IMR-90 (cell line): Measurements from ENCODE around the gene MARCHF3. TPM values are rescaled to one million over a fixed set of nuclear protein-coding genes. Genes with fewer than 3 reads are reported as not detected.

Source experiments
- ATAC-seq: fragments of 200-7000 bp; cut with Tn5 transposase; 2 replicates; pipeline ENCODE4 v1.9.1; 2020; ENCODE audit warnings: low read depth, mild to moderate bottlenecking, moderate library complexity
- BruUV-seq: library from RNA; stranded (reverse); fragments of 400-500 nt; replicated peaks from 2 replicates; lab custom pipeline; 2021; lab: Mats Ljungman, UMichigan
- CTCF ChIA-PET: fragments of 300-600 bp; formaldehyde crosslinking; extraction: SDS; loops from one replicate; lab custom pipeline; 2021; ENCODE audit warnings: antibody characterized with exemption; lab: Yijun Ruan, JAX
- POLR2A ChIA-PET: fragments of 300-600 bp; sonication (Branson Sonifier 250); formaldehyde crosslinking; loops from one replicate; lab custom pipeline; 2022; ENCODE audit warnings: antibody characterized with exemption; ENCODE audit not compliant: unreplicated experiment; lab: Charles Lee
- DNase-seq: peaks from one replicate; pipeline ENCODE4 v3.0.0; 2013
- H2AFZ ChIP-seq: replicated peaks from 2 replicates; pipeline ENCODE3; 2013; ENCODE audit warnings: low read length, mild to moderate bottlenecking; ENCODE audit not compliant: poor library complexity
- H2AK5ac ChIP-seq: 2 replicates; pipeline ENCODE4 v1.6.1; 2013; ENCODE audit warnings: low read depth, low read length, inconsistent platforms
- H2AK9ac ChIP-seq: replicated peaks from 2 replicates; pipeline ENCODE3; 2013; ENCODE audit warnings: mild to moderate bottlenecking, low read depth, low read length, moderate library complexity; ENCODE audit not compliant: poor library complexity
- H2BK120ac ChIP-seq: 2 replicates; pipeline ENCODE4 v1.6.1; 2013; ENCODE audit warnings: low read depth, low read length, inconsistent platforms
- H2BK15ac ChIP-seq: 3 replicates; pipeline ENCODE4 v1.6.1; 2013; ENCODE audit warnings: low read depth, low read length, inconsistent platforms
- H2BK20ac ChIP-seq: 2 replicates; pipeline ENCODE4 v1.6.1; 2013; ENCODE audit warnings: low read depth, mild to moderate bottlenecking, inconsistent platforms, low read length, moderate library complexity
- H2BK5ac ChIP-seq: 2 replicates; pipeline ENCODE4 v1.6.1; 2013; ENCODE audit warnings: mild to moderate bottlenecking, low read depth, low read length, inconsistent platforms; ENCODE audit not compliant: poor library complexity, severe bottlenecking
- H3K14ac ChIP-seq: replicated peaks from 2 replicates; pipeline ENCODE4 v1.6.1; 2013; ENCODE audit warnings: low read depth, low read length, inconsistent platforms
- H3K18ac ChIP-seq: 2 replicates; pipeline ENCODE4 v1.6.1; 2013; ENCODE audit warnings: low read depth, low read length, control low read depth
- H3K23ac ChIP-seq: 2 replicates; pipeline ENCODE4 v1.6.1; 2013; ENCODE audit warnings: low read depth, low read length, inconsistent platforms
- H3K27ac ChIP-seq: 2 replicates; pipeline ENCODE4 v1.5.1; 2013; ENCODE audit warnings: mild to moderate bottlenecking, control low read depth, low read length; ENCODE audit not compliant: insufficient read depth
- H3K27me3 ChIP-seq: 2 replicates; pipeline ENCODE4 v1.6.1; 2013; ENCODE audit warnings: low read length; ENCODE audit not compliant: control insufficient read depth, insufficient read depth
- H3K36me3 ChIP-seq: 2 replicates; pipeline ENCODE4 v1.6.1; 2013; ENCODE audit warnings: low read length, mixed read lengths; ENCODE audit not compliant: control insufficient read depth, insufficient read depth
- H3K4ac ChIP-seq: 2 replicates; pipeline ENCODE4 v1.6.1; 2013; ENCODE audit warnings: low read depth, low read length, inconsistent platforms
- H3K4me1 ChIP-seq: 2 replicates; pipeline ENCODE4 v1.6.1; 2013; ENCODE audit warnings: low read length, mixed read lengths; ENCODE audit not compliant: control insufficient read depth, insufficient read depth
- H3K4me2 ChIP-seq: 2 replicates; pipeline ENCODE4 v1.6.1; 2013; ENCODE audit warnings: low read depth, mild to moderate bottlenecking, control low read depth, low read length, moderate library complexity
- H3K4me3 ChIP-seq: 2 replicates; pipeline ENCODE4 v1.5.1; 2013; ENCODE audit warnings: low read depth, mild to moderate bottlenecking, control low read depth, low read length, moderate library complexity; ENCODE audit not compliant: insufficient read depth
- H3K56ac ChIP-seq: 2 replicates; pipeline ENCODE4 v1.6.1; 2013; ENCODE audit warnings: low read length, inconsistent platforms; ENCODE audit not compliant: insufficient read depth; ENCODE audit errors: extremely low read depth
- H3K79me1 ChIP-seq, 2 experiments: 2 replicates each; pipeline ENCODE4 v1.6.1; 2013; ENCODE audit warnings: low read length in 2 of 2, inconsistent platforms in 1 of 2, low read depth in 1 of 2
- H3K9ac ChIP-seq: 2 replicates; pipeline ENCODE4 v1.6.1; 2013; ENCODE audit warnings: low read depth, low read length, control low read depth
- H3K9me1 ChIP-seq: 2 replicates; pipeline ENCODE4 v1.6.1; 2013; ENCODE audit warnings: low read length, inconsistent platforms; ENCODE audit not compliant: insufficient read depth
- H3K9me3 ChIP-seq: 2 replicates; pipeline ENCODE4 v1.6.1; 2013; ENCODE audit warnings: low read length; ENCODE audit not compliant: control insufficient read depth, insufficient read depth
- H4K20me1 ChIP-seq: 2 replicates; pipeline ENCODE4 v1.6.1; 2013; ENCODE audit warnings: low read length, inconsistent platforms; ENCODE audit not compliant: insufficient read depth
- H4K5ac ChIP-seq: 2 replicates; pipeline ENCODE4 v1.6.1; 2013; ENCODE audit warnings: mild to moderate bottlenecking, low read depth, low read length, control low read depth
- H4K8ac ChIP-seq, 2 experiments: 2 replicates each; pipeline ENCODE4 v1.6.1; 2013; ENCODE audit warnings: low read depth in 2 of 2, low read length in 2 of 2, control low read depth in 1 of 2, inconsistent platforms in 1 of 2
- H4K91ac ChIP-seq: 2 replicates; pipeline ENCODE4 v1.6.1; 2013; ENCODE audit warnings: low read depth, low read length, inconsistent platforms; ENCODE audit not compliant: insufficient read depth
- CEBPB ChIP-seq: IDR thresholded peaks from 2 replicates; pipeline ENCODE4 v1.6.1; 2012; ENCODE audit warnings: low read depth, low read length, improper control_type of control experiment
- MAFK ChIP-seq: IDR thresholded peaks from 2 replicates; pipeline ENCODE4 v1.6.1; 2012; ENCODE audit warnings: low read depth, low read length, improper control_type of control experiment
- MXI1 ChIP-seq: IDR thresholded peaks from 2 replicates; pipeline ENCODE4 v1.6.1; 2012; ENCODE audit warnings: low read depth, mild to moderate bottlenecking, low read length, moderate library complexity, borderline replicate concordance
- NFE2L2 ChIP-seq: fragments of 150-350 bp; IDR thresholded peaks from 2 replicates; pipeline ENCODE4 v1.6.1; 2016; ENCODE audit warnings: low read depth, mild to moderate bottlenecking, low read length
- POLR2A ChIP-seq: IDR thresholded peaks from 2 replicates; pipeline ENCODE4 v1.6.1; 2012; ENCODE audit warnings: mild to moderate bottlenecking, low read depth, low read length
- RAD21 ChIP-seq: IDR thresholded peaks from 2 replicates; pipeline ENCODE4 v1.6.1; 2012; ENCODE audit warnings: low read length, improper control_type of control experiment
- RCOR1 ChIP-seq: IDR thresholded peaks from 2 replicates; pipeline ENCODE4 v1.6.1; 2012; ENCODE audit warnings: mild to moderate bottlenecking, low read length, improper control_type of control experiment; ENCODE audit not compliant: insufficient replicate concordance
- SMC3 ChIP-seq: fragments of 150-350 bp; IDR thresholded peaks from 2 replicates; pipeline ENCODE4 v1.6.1; 2016; ENCODE audit warnings: low read depth, mild to moderate bottlenecking, antibody characterized with exemption, low read length, moderate library complexity
- WGBS, 2 experiments: methylation state at CpG; one replicate each; pipeline versions ENCODE4 v1.1.5 to v1.1.7; 2013; ENCODE audit warnings: missing lambda C conversion rate in 2 of 2; ENCODE audit not compliant: insufficient read length in 1 of 2; ENCODE audit errors: extremely low coverage in 2 of 2; 5-methylcytosine and 5-hydroxymethylcytosine counted together
- dilution Hi-C: fragments of 300-500 bp; cut with HindIII; formaldehyde crosslinking; loops from one replicate; pipeline ENCODE4 v1.14.3; 2018; ENCODE audit warnings: low sequenced_read_pairs; ENCODE audit not compliant: unreplicated experiment
- in situ Hi-C: fragments of 300-500 bp; cut with MboI; formaldehyde crosslinking; loops from 3 replicates; pipeline ENCODE4 v1.14.3; 2019; ENCODE audit warnings: low sequenced_read_pairs, inconsistent platforms, mixed read lengths
- intact Hi-C: fragments of 100-400 bp; cut with micrococcal nuclease; formaldehyde crosslinking; loops from 2 replicates; pipeline ENCODE4 v1.10.0; 2022
- polyA plus RNA-seq, 3 experiments: library from polyadenylated mRNA; depleted of rRNA; stranded (reverse); fragments of >200 nt; gene quantifications; 2 replicates each; pipeline ENCODE4 v1.2.3, GENCODE V29; 2012; ENCODE audit warnings: low replicate concordance in 1 of 3
- total RNA-seq: library from RNA; depleted of rRNA; stranded (reverse); fragments of >200 nt; gene quantifications from 2 replicates; pipeline ENCODE4 v1.2.3, GENCODE V29; 2012

MARCHF3 gene
- total and polyA plus RNA-seq, 2 of the 4 experiments (the other 2 are of a cell fraction) = 11.2 to 18.8 TPM

DNA sequence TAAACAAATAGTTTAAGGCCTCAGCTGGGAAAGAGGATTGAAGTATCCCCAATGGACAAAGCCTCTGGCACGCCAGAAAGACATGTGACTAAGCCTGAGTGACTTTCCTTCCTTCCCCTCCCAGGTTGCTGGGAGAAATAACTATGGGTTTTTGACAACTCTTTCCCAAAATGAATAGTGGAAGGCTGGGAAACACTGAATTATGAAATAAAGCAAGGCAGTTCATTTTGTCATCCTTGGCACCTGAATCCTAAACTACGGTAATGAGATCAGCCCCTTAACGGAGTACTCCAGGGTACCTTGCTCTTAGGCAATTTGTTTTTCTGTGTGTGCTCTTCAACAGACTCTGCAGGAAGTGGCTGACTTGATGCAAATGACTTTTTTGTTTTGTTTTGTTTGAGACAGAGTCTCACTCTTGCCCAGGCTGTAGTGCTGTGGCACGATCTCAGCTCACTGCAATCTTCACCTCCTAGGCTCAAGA lies 178.2 kb downstream of the MARCHF3 start:
- Histone ChIP-seq H2BK20ac (no peak overlapping the region), H4K20me1 (no peaks in the 10 kb centered on the region), H3K23ac (peak overlapping the region; percentile 24; the same call in 1 of the 2 replicates), H3K4me3 (no peak overlapping the region), H3K9me1 (no peaks in the 10 kb centered on the region; the same call in 1 of the 2 replicates), H3K4me1 (peaks cover 2% of the 10 kb centered on the region; the same call in 1 of the 2 replicates), H2AK5ac (no peak overlapping the region), H2AFZ (peak overlapping the region; percentile 67), H2BK5ac (no peak overlapping the region), H4K91ac (no peak overlapping the region), H3K56ac (no peak overlapping the region), H3K27me3 (no peaks in the 10 kb centered on the region), H2BK15ac (no peak overlapping the region), H2AK9ac (no peak overlapping the region), H3K14ac (no peak overlapping the region), H3K79me1 (no peaks in the 10 kb centered on the region; a peak in 1 of 4 replicates), H3K9ac (no peak overlapping the region), H3K9me3 (no peaks in the 10 kb centered on the region), H3K4me2 (no peak overlapping the region), H2BK120ac (no peak overlapping the region), H3K27ac (no peak overlapping the region), H4K8ac (no peak overlapping the region), H3K4ac (no peak overlapping the region), H3K36me3 (no peaks in the 10 kb centered on the region), H4K5ac (no peak overlapping the region), H3K18ac (no peak overlapping the region)
- ChIA-PET POLR2A (no interaction called here), CTCF (no interaction called here)
- BruUV-seq = no TSS peak
- DNase-seq = peak; percentile 17
- in situ Hi-C loops = loop anchor here (10.0 kb wide), 1 partner anchor 473 kb away; no protein-coding TSS in a partner anchor
- TF ChIP-seq SMC3 (no peak), CEBPB (no peak), RCOR1 (no peak), NFE2L2 (no peak), RAD21 (no peak), MXI1 (no peak), MAFK (no peak), POLR2A (no peak)
- dilution Hi-C loops = no loop called here
- no peak for ATAC-seq
- 80% methylated on average over 1 of the region's 4 CpGs; no CpG with 5 or more reads in 1 of the 2 experiments for WGBS, 2 experiments
- intact Hi-C loops = no loop called here
